H1 (cell line): Measurements from ENCODE around the gene WDR5.

Experiments used
- EZH2 ChIP-seq: fragments of 200-600 bp; sonication (generic); IDR thresholded peaks from 2 replicates; pipeline ENCODE4 v1.7.1; 2012; ENCODE audit warnings: low read depth, mild to moderate bottlenecking, moderate library complexity, low read length, inconsistent platforms; ENCODE audit not compliant: severe bottlenecking
- GABPA ChIP-seq: IDR thresholded peaks from 2 replicates; pipeline ENCODE4 v1.6.1; 2011; ENCODE audit warnings: mild to moderate bottlenecking, low read length, moderate library complexity, borderline replicate concordance; ENCODE audit not compliant: insufficient read depth
- MAFK ChIP-seq: IDR thresholded peaks from 2 replicates; pipeline ENCODE4 v1.6.1; 2012; ENCODE audit warnings: low read depth, mild to moderate bottlenecking, improper control_type of control experiment, low read length
- POLR2AphosphoS5 ChIP-seq: IDR thresholded peaks from 2 replicates; pipeline ENCODE4 v1.6.1; 2011; ENCODE audit warnings: low read depth, low read length
- SP2 ChIP-seq: IDR thresholded peaks from 2 replicates; pipeline ENCODE4 v1.6.1; 2012; ENCODE audit warnings: mild to moderate bottlenecking, low read length, inconsistent platforms
- ZNF274 ChIP-seq: IDR thresholded peaks from 2 replicates; pipeline ENCODE4 v1.7.0; 2012; ENCODE audit warnings: low read length, borderline replicate concordance; ENCODE audit errors: extremely low read depth
- TF ChIP-seq, protein P1 (sequence below): IDR thresholded peaks from 2 replicates; pipeline ENCODE4 v1.6.1; 2011; ENCODE audit warnings: low read length, improper control_type of control experiment
- TF ChIP-seq, protein P2 (sequence below): IDR thresholded peaks from 2 replicates; pipeline ENCODE4 v1.6.1; 2011; ENCODE audit warnings: low read depth, mild to moderate bottlenecking, low read length; ENCODE audit not compliant: insufficient read depth

DNA sequence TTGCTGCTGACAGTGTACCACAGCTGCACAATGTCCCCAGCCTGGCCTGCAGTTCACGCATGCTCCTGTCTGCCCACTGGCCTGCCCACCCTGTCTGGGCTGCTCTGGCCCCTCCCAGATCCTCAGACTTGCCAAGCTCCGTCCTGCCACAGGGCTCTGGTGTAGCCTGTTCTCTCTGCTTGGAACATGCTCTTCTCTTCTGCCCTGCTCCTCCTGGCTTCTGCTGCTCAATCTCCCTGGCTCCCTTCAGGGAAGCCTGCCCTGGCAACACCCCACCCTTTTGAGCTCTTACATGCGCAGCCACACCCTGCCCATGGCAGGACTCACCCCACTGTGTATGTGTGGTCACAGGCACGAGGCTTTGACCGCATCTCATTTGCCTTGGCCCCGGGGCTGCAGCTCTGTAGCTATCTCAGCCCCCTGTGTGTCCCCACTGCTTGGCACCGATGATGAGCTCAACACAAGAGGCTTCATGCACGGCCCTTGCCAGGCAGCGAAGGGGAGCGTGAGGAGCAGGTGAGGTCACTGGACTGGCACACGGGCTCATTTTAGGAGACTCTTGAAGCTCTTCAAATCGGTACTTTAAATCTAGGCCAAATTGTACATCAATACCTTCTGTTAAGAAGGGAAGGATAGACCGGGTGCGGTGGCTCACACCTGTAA, 47.7 kb upstream of the WDR5 start:
- TF ChIP-seq POLR2AphosphoS5 (no peak), EZH2 (no peak), ZNF274 (no peak), MAFK (no peak), GABPA (no peak), SP2 (no peak)
- TF ChIP-seq, protein P1, sequence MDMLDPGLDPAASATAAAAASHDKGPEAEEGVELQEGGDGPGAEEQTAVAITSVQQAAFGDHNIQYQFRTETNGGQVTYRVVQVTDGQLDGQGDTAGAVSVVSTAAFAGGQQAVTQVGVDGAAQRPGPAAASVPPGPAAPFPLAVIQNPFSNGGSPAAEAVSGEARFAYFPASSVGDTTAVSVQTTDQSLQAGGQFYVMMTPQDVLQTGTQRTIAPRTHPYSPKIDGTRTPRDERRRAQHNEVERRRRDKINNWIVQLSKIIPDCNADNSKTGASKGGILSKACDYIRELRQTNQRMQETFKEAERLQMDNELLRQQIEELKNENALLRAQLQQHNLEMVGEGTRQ: no peak
- TF ChIP-seq, protein P2, sequence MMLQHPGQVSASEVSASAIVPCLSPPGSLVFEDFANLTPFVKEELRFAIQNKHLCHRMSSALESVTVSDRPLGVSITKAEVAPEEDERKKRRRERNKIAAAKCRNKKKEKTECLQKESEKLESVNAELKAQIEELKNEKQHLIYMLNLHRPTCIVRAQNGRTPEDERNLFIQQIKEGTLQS: no peak
